A549 treated with AZD2906 at 1 μM for 4 hours (cell line): Measurements from ENCODE around the gene UBAC2. TPM values are rescaled to one million over a fixed set of nuclear protein-coding genes. Genes with fewer than 3 reads are reported as not detected.

Source experiments
- total RNA-seq: library from RNA; stranded (reverse); fragments of 200-300 nt; extraction: Qiagen RNA extraction; gene quantifications from 5 replicates; pipeline ENCODE4 v1.2.3, GENCODE V29; 2022

The UBAC2 gene, protein sequence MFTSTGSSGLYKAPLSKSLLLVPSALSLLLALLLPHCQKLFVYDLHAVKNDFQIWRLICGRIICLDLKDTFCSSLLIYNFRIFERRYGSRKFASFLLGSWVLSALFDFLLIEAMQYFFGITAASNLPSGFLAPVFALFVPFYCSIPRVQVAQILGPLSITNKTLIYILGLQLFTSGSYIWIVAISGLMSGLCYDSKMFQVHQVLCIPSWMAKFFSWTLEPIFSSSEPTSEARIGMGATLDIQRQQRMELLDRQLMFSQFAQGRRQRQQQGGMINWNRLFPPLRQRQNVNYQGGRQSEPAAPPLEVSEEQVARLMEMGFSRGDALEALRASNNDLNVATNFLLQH
- 61.5 to 65.8 TPM (median 64.6 TPM) in 5 replicates for total RNA-seq

DNA sequence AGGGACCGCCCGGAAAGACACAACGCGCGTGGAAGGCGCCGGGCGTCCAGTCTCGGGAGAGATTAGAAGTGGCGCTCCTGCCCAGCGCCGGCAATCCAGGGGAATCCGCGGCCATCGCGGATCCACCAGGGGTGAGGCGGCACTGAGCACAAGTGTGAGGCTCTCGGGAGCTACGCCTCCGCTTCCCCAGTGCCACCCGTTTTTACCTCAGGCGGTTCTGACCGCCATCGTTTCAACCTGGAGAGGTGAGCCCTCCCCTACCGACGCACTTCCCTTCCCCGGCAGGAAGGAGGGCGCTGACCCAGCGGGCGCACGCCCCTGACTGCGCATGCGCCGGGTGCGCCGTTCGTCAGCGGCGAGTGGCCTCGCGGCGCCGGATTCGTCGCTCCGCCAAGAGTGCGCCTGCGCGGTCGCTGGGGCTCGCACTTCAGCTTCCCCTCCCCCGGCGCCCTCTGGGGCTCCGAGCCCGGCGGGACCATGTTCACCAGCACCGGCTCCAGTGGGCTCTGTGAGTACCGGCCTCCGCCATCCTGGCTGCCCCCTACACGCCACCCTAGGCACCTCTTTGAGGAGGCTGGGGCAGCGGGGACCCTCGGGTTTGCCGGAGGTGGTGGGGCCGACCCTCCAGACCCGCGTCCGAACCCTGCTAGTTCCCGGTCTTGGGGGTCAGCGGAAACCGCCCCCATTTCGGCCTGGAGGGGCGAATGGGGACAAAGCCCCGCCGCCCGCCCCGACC is at the start of gene UBAC2:
TSS of gene UBAC2 (plus strand) at position 423 of the 736 bp plus-strand sequence. CDS start at position 478, 55 bp downstream.

DNA sequence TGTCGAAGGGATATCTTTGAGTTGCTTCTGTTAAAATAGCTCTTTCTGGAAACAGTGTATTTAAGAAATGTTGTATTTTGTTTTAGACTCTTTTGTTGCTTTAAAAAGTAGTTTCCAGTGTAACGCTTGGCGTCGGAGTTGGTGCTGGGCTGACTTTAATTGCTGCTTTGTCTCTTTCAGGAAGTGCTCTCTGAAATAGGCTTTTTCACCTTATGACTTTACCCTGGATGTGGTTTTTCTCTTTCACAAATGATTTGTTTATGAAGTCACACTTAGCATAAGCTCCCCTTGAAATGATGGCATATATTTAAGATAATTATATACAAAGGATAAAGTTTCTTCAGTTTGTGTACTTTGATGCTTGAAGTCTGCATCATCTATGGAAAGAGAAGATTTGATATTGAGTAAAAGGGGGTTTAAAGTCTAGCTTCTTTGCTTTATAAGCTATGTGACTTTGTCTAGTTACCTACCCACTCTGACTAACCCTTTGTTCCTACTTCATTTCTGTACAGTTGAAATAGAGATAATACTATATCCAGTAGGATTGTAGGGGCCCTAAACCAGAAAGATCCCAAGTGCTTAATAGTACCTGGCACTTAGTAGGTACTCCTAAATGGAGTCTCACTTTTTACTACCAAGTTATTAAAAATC is 57.7 kb downstream of the UBAC2 start, which contains the start of gene GPR18:
TSS of gene GPR18 (minus strand) at position 170 of the 651 bp plus-strand sequence. CDS start 2,507 bp downstream, outside the sequence.

DNA sequence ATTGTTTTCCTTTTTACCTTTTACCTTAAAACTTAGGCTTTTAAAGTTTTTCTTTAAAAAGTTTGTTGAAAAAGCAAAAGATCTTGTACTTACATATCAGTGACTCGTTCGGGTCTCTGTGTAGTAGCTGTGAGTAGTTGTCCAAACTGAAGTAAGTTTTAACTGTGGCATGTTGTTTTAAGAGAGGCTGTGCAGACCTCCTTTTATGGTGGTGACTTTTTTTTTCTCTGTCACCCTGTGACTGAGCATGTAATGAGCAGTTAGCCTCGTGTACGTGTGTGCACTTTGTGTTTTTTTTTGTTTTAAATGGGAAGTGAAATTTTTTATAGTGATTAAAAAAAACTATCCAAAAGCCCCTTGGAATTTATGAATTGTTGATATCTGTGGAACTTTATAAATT is 106.6 kb downstream of the UBAC2 start, which contains the start of gene GPR183:
TSS of gene GPR183 (minus strand) at position 153 of the 400 bp plus-strand sequence. CDS start 11,254 bp downstream, outside the sequence.

Other genes with a start within 250 kb of the UBAC2 start
- 21.8 to 30.3 TPM (median 25.0 TPM) in 5 replicates for gene DOCK9, start 222.8 kb upstream of the UBAC2 start, total RNA-seq
- gene GPR18, start 57.5 kb downstream of the UBAC2 start, total RNA-seq = not detected in 5 replicates
- gene GPR183, start 106.5 kb downstream of the UBAC2 start, total RNA-seq = not detected in 5 replicates